Measurements from ENCODE around the gene FOXP1.
A peak's percentile ranks its signal among the peaks of the same experiment; 100 is the strongest.

Gene FOXP1

GRCh38 chr3:71582612-71583565 lies 639 bp downstream of the FOXP1 start:
- Histone ChIP-seq H3K9ac (ENCODE audit: low read length) (peak overlapping the region; percentile 44), H3K9me2 (replicated peaks; ENCODE audit: insufficient read depth, low read length) (no peaks in the 10 kb centered on the region), H3K4me3 (ENCODE audit: insufficient read depth, low read length, poor library complexity, severe bottlenecking) (peak overlapping the region; percentile 73), H4K20me1 (ENCODE audit: low read depth, low read length) (no peaks in the 10 kb centered on the region), H3K79me2 (ENCODE audit: insufficient read depth, low read length) (no peaks in the 10 kb centered on the region), H3F3A (ENCODE audit: insufficient read depth) (peaks cover 23% of the 10 kb centered on the region), H3K36me3 (ENCODE audit: low read length) (no peaks in the 10 kb centered on the region), H3K27me3 (ENCODE audit: low read length) (no peaks in the 10 kb centered on the region), H3K9me3 (ENCODE audit: insufficient read depth, low read length) (no peaks in the 10 kb centered on the region), H2AFZ (ENCODE audit: low read depth, low read length, severe bottlenecking) (peak overlapping the region; percentile 68), H3K4me2 (ENCODE audit: low read depth, low read length, poor library complexity, severe bottlenecking) (peak overlapping the region; percentile 96), H3K27ac (ENCODE audit: low read depth, low read length) (no peak overlapping the region)
- TF ChIP-seq EZH2phosphoT487 (conservative IDR thresholded peaks at IDR 0.05; ENCODE audit: low read length) (no peak), CTCF (IDR thresholded peaks at IDR 0.05; ENCODE audit: insufficient read depth, low read length, poor library complexity, severe bottlenecking) (no peak)

DNA sequence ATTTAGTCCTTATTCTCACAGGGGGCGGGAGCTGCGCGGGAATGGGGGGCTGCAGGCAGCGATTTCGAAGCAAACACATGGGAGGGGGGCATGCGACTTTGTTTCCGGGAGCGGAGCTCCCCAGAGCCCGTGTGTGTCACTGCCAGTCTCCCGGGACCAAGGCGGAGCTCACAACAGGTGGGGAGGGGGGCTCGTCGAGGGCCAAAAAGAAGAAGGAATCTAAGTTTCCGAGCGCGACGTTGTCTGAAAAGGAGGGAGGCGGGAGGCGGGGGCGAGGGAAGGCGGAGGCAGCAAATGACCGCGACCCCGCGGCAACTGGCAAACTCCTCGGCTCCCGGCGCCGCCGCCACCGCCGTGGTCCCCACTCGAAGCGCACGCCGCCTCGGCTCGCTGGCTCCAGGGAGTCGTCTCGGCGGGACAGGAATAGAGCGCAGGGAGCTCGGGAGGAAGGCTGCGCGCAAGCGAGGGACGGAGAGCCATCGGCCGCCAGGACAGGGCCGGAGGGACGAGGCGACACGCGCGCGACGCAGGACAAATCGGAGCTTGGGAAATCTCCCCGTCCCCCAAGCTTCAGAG lies 1.4 kb downstream of the FOXP1 start:
- Histone ChIP-seq H2AFZ (ENCODE audit: low read depth, low read length, severe bottlenecking) (peak overlapping the region; percentile 50), H3K9ac (ENCODE audit: low read length) (peak overlapping the region; percentile 44; the same call in 1 of the 2 replicates), H3K79me2 (ENCODE audit: insufficient read depth, low read length) (no peaks in the 10 kb centered on the region), H3K27ac (ENCODE audit: low read depth, low read length) (no peak overlapping the region), H3K9me2 (replicated peaks; ENCODE audit: insufficient read depth, low read length) (no peaks in the 10 kb centered on the region), H3K4me3 (ENCODE audit: insufficient read depth, low read length, poor library complexity, severe bottlenecking) (peak overlapping the region; percentile 73), H3K4me2 (ENCODE audit: low read depth, low read length, poor library complexity, severe bottlenecking) (peak overlapping the region; percentile 96), H4K20me1 (ENCODE audit: low read depth, low read length) (no peaks in the 10 kb centered on the region), H3F3A (ENCODE audit: insufficient read depth) (peaks cover 23% of the 10 kb centered on the region), H3K9me3 (ENCODE audit: insufficient read depth, low read length) (no peaks in the 10 kb centered on the region), H3K27me3 (ENCODE audit: low read length) (no peaks in the 10 kb centered on the region), H3K36me3 (ENCODE audit: low read length) (no peaks in the 10 kb centered on the region)
- TF ChIP-seq EZH2phosphoT487 (conservative IDR thresholded peaks at IDR 0.05; ENCODE audit: low read length) (no peak), CTCF (IDR thresholded peaks at IDR 0.05; ENCODE audit: insufficient read depth, low read length, poor library complexity, severe bottlenecking) (no peak)

DNA sequence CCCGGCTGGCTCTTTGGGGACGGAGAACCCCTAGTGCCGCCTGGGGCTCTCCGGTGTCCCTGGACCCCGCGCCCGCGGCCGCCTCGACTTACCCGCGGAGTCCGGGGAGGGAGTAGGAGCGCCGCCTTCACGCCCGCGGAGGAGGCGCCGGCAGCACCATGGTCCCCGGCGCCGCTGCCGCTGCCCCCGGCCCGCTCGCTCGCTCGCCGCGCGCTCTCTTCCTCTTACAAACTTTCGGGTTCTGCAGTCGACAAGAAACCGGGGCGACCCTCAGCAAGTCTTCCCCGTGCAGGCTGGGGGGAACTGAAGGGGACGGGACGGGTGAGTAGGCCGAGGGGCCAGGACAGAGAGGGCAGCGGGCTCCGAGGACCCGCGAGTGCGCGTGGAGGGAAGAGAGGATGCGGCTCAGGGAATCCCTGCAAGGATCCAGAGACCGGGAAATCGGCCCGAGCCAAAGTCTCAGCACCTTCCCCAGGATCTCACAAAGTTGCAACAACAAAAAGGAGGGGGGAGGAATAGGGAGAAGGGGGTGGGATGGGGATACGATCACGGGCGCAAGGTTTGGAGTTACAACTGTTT lies 2.0 kb downstream of the FOXP1 start:
- H3K9me2 ChIP-seq (replicated peaks; ENCODE audit: insufficient read depth, low read length), result no peaks in the 10 kb centered on the region
- H3K4me2 ChIP-seq (ENCODE audit: low read depth, low read length, poor library complexity, severe bottlenecking), result peak overlapping the region; percentile 96
- H3K79me2 ChIP-seq (ENCODE audit: insufficient read depth, low read length), result no peaks in the 10 kb centered on the region
- no peaks in the 10 kb centered on the region for H4K20me1 ChIP-seq (ENCODE audit: low read depth, low read length)
- H3F3A ChIP-seq (ENCODE audit: insufficient read depth), result peaks cover 23% of the 10 kb centered on the region
- H3K9me3 ChIP-seq (ENCODE audit: insufficient read depth, low read length), result no peaks in the 10 kb centered on the region
- H3K36me3 ChIP-seq (ENCODE audit: low read length), result no peaks in the 10 kb centered on the region
- no peak overlapping the region for H3K27ac ChIP-seq (ENCODE audit: low read depth, low read length)
- H3K4me3 ChIP-seq (ENCODE audit: insufficient read depth, low read length, poor library complexity, severe bottlenecking), result peak overlapping the region; percentile 73
- no peaks in the 10 kb centered on the region for H3K27me3 ChIP-seq (ENCODE audit: low read length)
- peak overlapping the region; percentile 44; the same call in 1 of the 2 replicates for H3K9ac ChIP-seq (ENCODE audit: low read length)
- TF ChIP-seq EZH2phosphoT487 (conservative IDR thresholded peaks at IDR 0.05; ENCODE audit: low read length) (no peak; the same call in 1 of the 2 replicates), CTCF (IDR thresholded peaks at IDR 0.05; ENCODE audit: insufficient read depth, low read length, poor library complexity, severe bottlenecking) (no peak)
- peak overlapping the region; percentile 50 for H2AFZ ChIP-seq (ENCODE audit: low read depth, low read length, severe bottlenecking)

Data from SU-DHL-6 (cell line).